HEK293 (cell line): ENCODE measurements around the gene PIK3CD.

Experiments
- EGR2 ChIP-seq: fragments of 450-650 bp; formaldehyde crosslinking; IDR thresholded peaks from 2 replicates; pipeline ENCODE4 v1.5.1; 2016; ENCODE audit warnings: low read depth, missing biosample characterization, missing genetic modification characterization
- GLI4 ChIP-seq: fragments of 450-650 bp; formaldehyde crosslinking; IDR thresholded peaks from 2 replicates; pipeline ENCODE4 v1.5.1; 2016; ENCODE audit warnings: missing biosample characterization, missing genetic modification characterization
- GLIS1 ChIP-seq: fragments of 450-650 bp; formaldehyde crosslinking; IDR thresholded peaks from 2 replicates; pipeline ENCODE4 v1.5.1; 2016; ENCODE audit warnings: missing biosample characterization, missing genetic modification characterization
- HOXD13 ChIP-seq: sonication (generic); formaldehyde crosslinking; IDR thresholded peaks from 2 replicates; pipeline ENCODE4 v1.8.0; 2022; ENCODE audit warnings: missing genetic modification reagents, borderline replicate concordance
- OVOL3 ChIP-seq: fragments of 450-650 bp; formaldehyde crosslinking; IDR thresholded peaks from 2 replicates; pipeline ENCODE4 v1.5.1; 2016; ENCODE audit warnings: missing biosample characterization, missing genetic modification characterization
- PRDM10 ChIP-seq: fragments of 450-650 bp; formaldehyde crosslinking; IDR thresholded peaks from 2 replicates; pipeline ENCODE4 v1.5.1; 2016; ENCODE audit warnings: missing biosample characterization, missing genetic modification characterization
- PRDM6 ChIP-seq: fragments of 450-650 bp; formaldehyde crosslinking; IDR thresholded peaks from 2 replicates; pipeline ENCODE4 v1.5.1; 2017; ENCODE audit warnings: missing biosample characterization, missing genetic modification characterization
- SP2 ChIP-seq: fragments of 450-650 bp; formaldehyde crosslinking; IDR thresholded peaks from 2 replicates; pipeline ENCODE4 v1.5.1; 2016; ENCODE audit warnings: missing biosample characterization, missing genetic modification characterization
- TRIM28 ChIP-seq: IDR thresholded peaks from 2 replicates; pipeline ENCODE4 v1.6.1; 2011; ENCODE audit warnings: low read length, control low read depth, borderline replicate concordance
- WT1 ChIP-seq: fragments of 450-650 bp; formaldehyde crosslinking; IDR thresholded peaks from 2 replicates; pipeline ENCODE4 v1.5.1; 2016; ENCODE audit warnings: missing biosample characterization, missing genetic modification characterization
- ZBTB7A ChIP-seq: fragments of 450-650 bp; formaldehyde crosslinking; IDR thresholded peaks from 2 replicates; pipeline ENCODE4 v1.5.1; 2016; ENCODE audit warnings: low read depth, missing biosample characterization, missing genetic modification characterization
- ZNF280D ChIP-seq: fragments of 450-650 bp; formaldehyde crosslinking; IDR thresholded peaks from 2 replicates; pipeline ENCODE4 v1.5.1; 2016; ENCODE audit warnings: missing biosample characterization, missing genetic modification characterization
- ZNF501 ChIP-seq: fragments of 450-650 bp; formaldehyde crosslinking; IDR thresholded peaks from 2 replicates; pipeline ENCODE4 v1.5.1; 2016; ENCODE audit warnings: missing biosample characterization, missing genetic modification characterization
- ZNF510 ChIP-seq: fragments of 450-650 bp; formaldehyde crosslinking; IDR thresholded peaks from 2 replicates; pipeline ENCODE4 v1.5.1; 2018; ENCODE audit warnings: mild to moderate bottlenecking, missing genetic modification characterization, missing biosample characterization; ENCODE audit not compliant: insufficient replicate concordance
- ZNF514 ChIP-seq: fragments of 450-650 bp; formaldehyde crosslinking; IDR thresholded peaks from 2 replicates; pipeline ENCODE4 v1.5.1; 2016; ENCODE audit warnings: missing biosample characterization, missing genetic modification characterization
- ZNF621 ChIP-seq: fragments of 450-650 bp; formaldehyde crosslinking; IDR thresholded peaks from 2 replicates; pipeline ENCODE4 v1.5.1; 2017; ENCODE audit warnings: missing biosample characterization, missing genetic modification characterization
- ZNF629 ChIP-seq: fragments of 450-650 bp; formaldehyde crosslinking; IDR thresholded peaks from 2 replicates; pipeline ENCODE4 v1.5.1; 2017; ENCODE audit warnings: missing biosample characterization, missing genetic modification characterization
- ZSCAN30 ChIP-seq: fragments of 450-650 bp; IDR thresholded peaks from 2 replicates; pipeline ENCODE4 v1.5.1; 2018; ENCODE audit warnings: missing biosample characterization, mild to moderate bottlenecking, missing genetic modification characterization, moderate library complexity
- TF ChIP-seq, protein P1 (sequence below): fragments of 450-650 bp; formaldehyde crosslinking; IDR thresholded peaks from 2 replicates; pipeline ENCODE4 v1.5.1; 2016; ENCODE audit warnings: missing biosample characterization, missing genetic modification characterization, borderline replicate concordance
- TF ChIP-seq, protein P2 (sequence below): fragments of 450-650 bp; formaldehyde crosslinking; IDR thresholded peaks from 2 replicates; pipeline ENCODE4 v1.5.1; 2016; ENCODE audit warnings: missing biosample characterization, missing genetic modification characterization

Gene PIK3CD

GRCh38 chr1:9687120-9687873, 35.8 kb downstream of the PIK3CD start (continued):
- TF ChIP-seq PRDM6: no peak
- no peak for TF ChIP-seq ZNF621 (tag by site-specific recombination)
- 0 out of 2 replicates have a peak, but pooled peaks have one; percentile 27 for TF ChIP-seq ZNF629 (tag by site-specific recombination)
- no peak for TF ChIP-seq ZSCAN30 (tag by site-specific recombination)
- TF ChIP-seq SP2 (tag by site-specific recombination): peak; percentile 82
- TF ChIP-seq, protein P1, sequence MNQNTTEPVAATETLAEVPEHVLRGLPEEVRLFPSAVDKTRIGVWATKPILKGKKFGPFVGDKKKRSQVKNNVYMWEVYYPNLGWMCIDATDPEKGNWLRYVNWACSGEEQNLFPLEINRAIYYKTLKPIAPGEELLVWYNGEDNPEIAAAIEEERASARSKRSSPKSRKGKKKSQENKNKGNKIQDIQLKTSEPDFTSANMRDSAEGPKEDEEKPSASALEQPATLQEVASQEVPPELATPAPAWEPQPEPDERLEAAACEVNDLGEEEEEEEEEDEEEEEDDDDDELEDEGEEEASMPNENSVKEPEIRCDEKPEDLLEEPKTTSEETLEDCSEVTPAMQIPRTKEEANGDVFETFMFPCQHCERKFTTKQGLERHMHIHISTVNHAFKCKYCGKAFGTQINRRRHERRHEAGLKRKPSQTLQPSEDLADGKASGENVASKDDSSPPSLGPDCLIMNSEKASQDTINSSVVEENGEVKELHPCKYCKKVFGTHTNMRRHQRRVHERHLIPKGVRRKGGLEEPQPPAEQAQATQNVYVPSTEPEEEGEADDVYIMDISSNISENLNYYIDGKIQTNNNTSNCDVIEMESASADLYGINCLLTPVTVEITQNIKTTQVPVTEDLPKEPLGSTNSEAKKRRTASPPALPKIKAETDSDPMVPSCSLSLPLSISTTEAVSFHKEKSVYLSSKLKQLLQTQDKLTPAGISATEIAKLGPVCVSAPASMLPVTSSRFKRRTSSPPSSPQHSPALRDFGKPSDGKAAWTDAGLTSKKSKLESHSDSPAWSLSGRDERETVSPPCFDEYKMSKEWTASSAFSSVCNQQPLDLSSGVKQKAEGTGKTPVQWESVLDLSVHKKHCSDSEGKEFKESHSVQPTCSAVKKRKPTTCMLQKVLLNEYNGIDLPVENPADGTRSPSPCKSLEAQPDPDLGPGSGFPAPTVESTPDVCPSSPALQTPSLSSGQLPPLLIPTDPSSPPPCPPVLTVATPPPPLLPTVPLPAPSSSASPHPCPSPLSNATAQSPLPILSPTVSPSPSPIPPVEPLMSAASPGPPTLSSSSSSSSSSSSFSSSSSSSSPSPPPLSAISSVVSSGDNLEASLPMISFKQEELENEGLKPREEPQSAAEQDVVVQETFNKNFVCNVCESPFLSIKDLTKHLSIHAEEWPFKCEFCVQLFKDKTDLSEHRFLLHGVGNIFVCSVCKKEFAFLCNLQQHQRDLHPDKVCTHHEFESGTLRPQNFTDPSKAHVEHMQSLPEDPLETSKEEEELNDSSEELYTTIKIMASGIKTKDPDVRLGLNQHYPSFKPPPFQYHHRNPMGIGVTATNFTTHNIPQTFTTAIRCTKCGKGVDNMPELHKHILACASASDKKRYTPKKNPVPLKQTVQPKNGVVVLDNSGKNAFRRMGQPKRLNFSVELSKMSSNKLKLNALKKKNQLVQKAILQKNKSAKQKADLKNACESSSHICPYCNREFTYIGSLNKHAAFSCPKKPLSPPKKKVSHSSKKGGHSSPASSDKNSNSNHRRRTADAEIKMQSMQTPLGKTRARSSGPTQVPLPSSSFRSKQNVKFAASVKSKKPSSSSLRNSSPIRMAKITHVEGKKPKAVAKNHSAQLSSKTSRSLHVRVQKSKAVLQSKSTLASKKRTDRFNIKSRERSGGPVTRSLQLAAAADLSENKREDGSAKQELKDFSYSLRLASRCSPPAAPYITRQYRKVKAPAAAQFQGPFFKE (tag by site-specific recombination): no peak
- peak; percentile 93 for TF ChIP-seq GLIS1 (tag by site-specific recombination)
- no peak for TF ChIP-seq ZNF514 (tag by site-specific recombination)
- peak; percentile 98 for TF ChIP-seq PRDM10 (tag by site-specific recombination)
- no peak for TF ChIP-seq ZNF510 (tag by site-specific recombination)
- no peak; the same call in 1 of the 2 replicates for TF ChIP-seq ZBTB7A (tag by site-specific recombination)
- TF ChIP-seq WT1 (tag by site-specific recombination): 0 out of 2 replicates have a peak, but pooled peaks have one; percentile 34
- no peak for TF ChIP-seq OVOL3 (tag by site-specific recombination)
- TF ChIP-seq ZNF280D: no peak
- no peak for TF ChIP-seq TRIM28
- TF ChIP-seq, protein P2, sequence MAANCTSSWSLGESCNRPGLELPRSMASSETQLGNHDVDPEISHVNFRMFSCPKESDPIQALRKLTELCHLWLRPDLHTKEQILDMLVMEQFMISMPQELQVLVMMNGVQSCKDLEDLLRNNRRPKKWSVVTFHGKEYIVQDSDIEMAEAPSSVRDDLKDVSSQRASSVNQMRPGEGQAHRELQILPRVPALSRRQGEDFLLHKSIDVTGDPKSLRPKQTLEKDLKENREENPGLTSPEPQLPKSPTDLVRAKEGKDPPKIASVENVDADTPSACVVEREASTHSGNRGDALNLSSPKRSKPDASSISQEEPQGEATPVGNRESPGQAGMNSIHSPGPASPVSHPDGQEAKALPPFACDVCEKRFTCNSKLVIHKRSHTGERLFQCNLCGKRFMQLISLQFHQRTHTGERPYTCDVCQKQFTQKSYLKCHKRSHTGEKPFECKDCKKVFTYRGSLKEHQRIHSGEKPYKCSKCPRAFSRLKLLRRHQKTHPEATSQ (tag by site-specific recombination): no peak
- no peak for TF ChIP-seq GLI4 (tag by site-specific recombination)
- TF ChIP-seq EGR2: peak; percentile 83
- no peak for TF ChIP-seq ZNF501 (tag by site-specific recombination)
- no peak for TF ChIP-seq HOXD13 (CRISPR knock-in tag)
